Hepatocyte (in vitro differentiated cells): ENCODE measurements around the gene HRH1. TPM values are rescaled to one million over a fixed set of nuclear protein-coding genes. Genes with fewer than 3 reads are reported as not detected.

Source experiments
- DNase-seq: peaks from one replicate; pipeline ENCODE4 v3.0.0-alpha.2; 2016; ENCODE audit warnings: low spot score
- H2AFZ ChIP-seq: fragments of 200-600 bp; sonication (generic); 2 replicates; pipeline ENCODE4 v1.6.0; 2016; ENCODE audit warnings: antibody characterized with exemption, mild to moderate bottlenecking
- H3K27ac ChIP-seq: fragments of 200-600 bp; sonication (generic); 2 replicates; pipeline ENCODE4 v1.5.1; 2016; ENCODE audit warnings: mild to moderate bottlenecking
- H3K27me3 ChIP-seq: fragments of 200-600 bp; sonication (generic); 2 replicates; pipeline ENCODE4 v1.6.1; 2016
- H3K36me3 ChIP-seq: fragments of 200-600 bp; sonication (generic); replicated peaks from 2 replicates; pipeline ENCODE4 v1.5.1; 2016; ENCODE audit warnings: low read depth; ENCODE audit not compliant: insufficient read depth
- H3K4me1 ChIP-seq: fragments of 200-600 bp; sonication (generic); 2 replicates; pipeline ENCODE4 v1.5.1; 2016; ENCODE audit warnings: mild to moderate bottlenecking, moderate library complexity; ENCODE audit not compliant: insufficient read depth
- H3K4me2 ChIP-seq: fragments of 200-600 bp; sonication (generic); 2 replicates; pipeline ENCODE4 v1.6.0; 2016
- H3K4me3 ChIP-seq: fragments of 200-600 bp; sonication (generic); 2 replicates; pipeline ENCODE4 v1.5.1; 2016; ENCODE audit warnings: mild to moderate bottlenecking
- H3K79me2 ChIP-seq: fragments of 200-600 bp; sonication (generic); 2 replicates; pipeline ENCODE4 v1.6.0; 2017; ENCODE audit warnings: mild to moderate bottlenecking
- H3K9me2 ChIP-seq: fragments of 200-600 bp; sonication (generic); replicated peaks from 2 replicates; pipeline ENCODE4 v1.6.0; 2017; ENCODE audit warnings: mild to moderate bottlenecking; ENCODE audit not compliant: insufficient read depth
- H3K9me3 ChIP-seq: fragments of 200-600 bp; sonication (generic); 2 replicates; pipeline ENCODE4 v1.5.1; 2016; ENCODE audit warnings: low read depth, mild to moderate bottlenecking
- H4K20me1 ChIP-seq: fragments of 200-600 bp; sonication (generic); 2 replicates; pipeline ENCODE4 v1.6.0; 2016; ENCODE audit warnings: mild to moderate bottlenecking; ENCODE audit not compliant: insufficient read depth, poor library complexity, severe bottlenecking
- EZH2 ChIP-seq: fragments of 200-600 bp; sonication (generic); IDR thresholded peaks from 2 replicates; pipeline ENCODE4 v1.6.1; 2016; ENCODE audit warnings: antibody characterized with exemption, mild to moderate bottlenecking, borderline replicate concordance
- EZH2phosphoT487 ChIP-seq: fragments of 200-600 bp; sonication (generic); IDR thresholded peaks from one replicate; pipeline ENCODE4 v1.6.1; 2018; ENCODE audit warnings: antibody characterized with exemption, mild to moderate bottlenecking, low read depth, moderate library complexity; ENCODE audit not compliant: unreplicated experiment, severe bottlenecking
- WGBS: methylation state at CpG from one replicate; pipeline ENCODE4 v1.1.6; 2016; ENCODE audit warnings: low lambda C conversion rate; ENCODE audit errors: missing lambda C conversion rate; 5-methylcytosine and 5-hydroxymethylcytosine counted together
- polyA plus RNA-seq: library from polyadenylated mRNA; unstranded; fragments of >200 nt; fragmentation: Nextera tagmentation; extraction: Ambion mirVana; gene quantifications from 2 replicates; pipeline ENCODE4 v1.2.1, GENCODE V29; 2016
- total RNA-seq: library from RNA; depleted of rRNA; stranded (reverse); fragments of >200 nt; gene quantifications from 2 replicates; pipeline ENCODE4 v1.2.3, GENCODE V29; 2014
- TF ChIP-seq, protein P1 (sequence below): fragments of 200-600 bp; sonication (generic); IDR thresholded peaks from 2 replicates; pipeline ENCODE4 v1.5.1; 2016; ENCODE audit warnings: antibody characterized with exemption, mild to moderate bottlenecking; ENCODE audit not compliant: poor library complexity

Gene HRH1
- total and polyA plus RNA-seq, 2 experiments from 2014 or later = 3.3 to 5.1 TPM

GRCh38 chr3:11273891-11274291 lies 119.6 kb downstream of the HRH1 start:
- H3K79me2 ChIP-seq = peaks cover 43% of the 10 kb centered on the region
- H3K9me3 ChIP-seq = no peaks in the 10 kb centered on the region
- H2AFZ ChIP-seq = no peak overlapping the region
- no peaks in the 10 kb centered on the region for H3K27me3 ChIP-seq
- peaks cover 8% of the 10 kb centered on the region for H3K4me1 ChIP-seq
- WGBS = 96% methylated on average over 5 of the region's 5 CpGs
- no peak for DNase-seq
- H3K27ac ChIP-seq = no peak overlapping the region
- H3K4me2 ChIP-seq = no peak overlapping the region
- H3K4me3 ChIP-seq = peak overlapping the region; percentile 75
- H3K9me2 ChIP-seq = no peaks in the 10 kb centered on the region
- H4K20me1 ChIP-seq = no peaks in the 10 kb centered on the region
- TF ChIP-seq, protein P1, sequence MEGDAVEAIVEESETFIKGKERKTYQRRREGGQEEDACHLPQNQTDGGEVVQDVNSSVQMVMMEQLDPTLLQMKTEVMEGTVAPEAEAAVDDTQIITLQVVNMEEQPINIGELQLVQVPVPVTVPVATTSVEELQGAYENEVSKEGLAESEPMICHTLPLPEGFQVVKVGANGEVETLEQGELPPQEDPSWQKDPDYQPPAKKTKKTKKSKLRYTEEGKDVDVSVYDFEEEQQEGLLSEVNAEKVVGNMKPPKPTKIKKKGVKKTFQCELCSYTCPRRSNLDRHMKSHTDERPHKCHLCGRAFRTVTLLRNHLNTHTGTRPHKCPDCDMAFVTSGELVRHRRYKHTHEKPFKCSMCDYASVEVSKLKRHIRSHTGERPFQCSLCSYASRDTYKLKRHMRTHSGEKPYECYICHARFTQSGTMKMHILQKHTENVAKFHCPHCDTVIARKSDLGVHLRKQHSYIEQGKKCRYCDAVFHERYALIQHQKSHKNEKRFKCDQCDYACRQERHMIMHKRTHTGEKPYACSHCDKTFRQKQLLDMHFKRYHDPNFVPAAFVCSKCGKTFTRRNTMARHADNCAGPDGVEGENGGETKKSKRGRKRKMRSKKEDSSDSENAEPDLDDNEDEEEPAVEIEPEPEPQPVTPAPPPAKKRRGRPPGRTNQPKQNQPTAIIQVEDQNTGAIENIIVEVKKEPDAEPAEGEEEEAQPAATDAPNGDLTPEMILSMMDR = no peak
- TF ChIP-seq EZH2phosphoT487 (no peak), EZH2 (no peak)
- no peaks in the 10 kb centered on the region for H3K36me3 ChIP-seq

GRCh38 chr3:11274566-11275142 lies 120.4 kb downstream of the HRH1 start:
- H2AFZ ChIP-seq = no peak overlapping the region
- peaks cover 43% of the 10 kb centered on the region for H3K79me2 ChIP-seq
- no peak for DNase-seq
- no peaks in the 10 kb centered on the region for H3K27me3 ChIP-seq
- H3K9me2 ChIP-seq = no peaks in the 10 kb centered on the region
- H3K4me3 ChIP-seq = no peak overlapping the region
- H3K9me3 ChIP-seq = no peaks in the 10 kb centered on the region
- WGBS = 84% methylated on average over 6 of the region's 6 CpGs
- H4K20me1 ChIP-seq = no peaks in the 10 kb centered on the region
- TF ChIP-seq, protein P1 = no peak
- no peak for TF ChIP-seq EZH2
- TF ChIP-seq EZH2phosphoT487 = no peak
- peaks cover 8% of the 10 kb centered on the region for H3K4me1 ChIP-seq
- H3K4me2 ChIP-seq = no peak overlapping the region
- H3K36me3 ChIP-seq = no peaks in the 10 kb centered on the region
- H3K27ac ChIP-seq = no peak overlapping the region

GRCh38 chr3:11275926-11276325 lies 121.6 kb downstream of the HRH1 start:
- Histone ChIP-seq H3K36me3 (no peaks in the 10 kb centered on the region), H3K79me2 (peaks cover 49% of the 10 kb centered on the region), H3K27ac (no peak overlapping the region), H3K4me2 (no peak overlapping the region), H2AFZ (no peak overlapping the region), H3K4me3 (no peak overlapping the region), H3K9me3 (no peaks in the 10 kb centered on the region), H3K27me3 (no peaks in the 10 kb centered on the region), H3K9me2 (no peaks in the 10 kb centered on the region), H4K20me1 (no peaks in the 10 kb centered on the region), H3K4me1 (peaks cover 8% of the 10 kb centered on the region)
- no peak for DNase-seq
- 48% methylated on average over 2 of the region's 2 CpGs for WGBS
- TF ChIP-seq EZH2phosphoT487 (no peak), EZH2 (no peak)
- TF ChIP-seq, protein P1 = no peak
